Cardiac muscle cell (in vitro differentiated cells and primary cell): ENCODE measurements around the gene EVPL. TPM values are rescaled to one million over a fixed set of nuclear protein-coding genes. Genes with fewer than 3 reads are reported as not detected.

ENCODE experiments used
- DNase-seq, 2 donors: peaks; one replicate each; pipeline versions ENCODE4 v3.0.0 to v3.0.0-alpha.2; 2010 to 2017; ENCODE audit warnings: low read depth in 1 of 2, low spot score in 1 of 2
- H3K27ac ChIP-seq: fragments of 200-600 bp; sonication (generic); 2 replicates; pipeline ENCODE4 v1.5.1; 2016
- H3K27me3 ChIP-seq: fragments of 200-600 bp; sonication (generic); 2 replicates; pipeline ENCODE4 v1.6.0; 2016; ENCODE audit warnings: control low read depth
- H3K36me3 ChIP-seq: fragments of 200-600 bp; sonication (generic); 2 replicates; pipeline ENCODE4 v1.5.1; 2016; ENCODE audit warnings: control low read depth
- H3K4me1 ChIP-seq: fragments of 200-600 bp; sonication (generic); 2 replicates; pipeline ENCODE4 v1.8.1; 2017; ENCODE audit warnings: low read depth, mild to moderate bottlenecking, mixed run types
- H3K4me3 ChIP-seq: fragments of 200-600 bp; sonication (generic); 2 replicates; pipeline ENCODE4 v1.5.1; 2016; ENCODE audit warnings: mild to moderate bottlenecking
- H3K9me3 ChIP-seq: fragments of 200-600 bp; sonication (generic); 2 replicates; pipeline ENCODE4 v1.5.1; 2017; ENCODE audit warnings: low read depth, mild to moderate bottlenecking, control low read depth
- polyA plus RNA-seq: library from polyadenylated mRNA; unstranded; fragments of >200 nt; fragmentation: Nextera tagmentation; extraction: Ambion mirVana; gene quantifications from 2 replicates; pipeline ENCODE4 v1.2.1, GENCODE V29; 2016
- total RNA-seq: library from RNA; depleted of rRNA; stranded (reverse); fragments of >200 nt; gene quantifications from 2 replicates; pipeline ENCODE4 v1.2.3, GENCODE V29; 2016
- TF ChIP-seq, protein P1 (sequence below): IDR thresholded peaks from 2 replicates; pipeline ENCODE4 v1.5.1; 2012; ENCODE audit warnings: low read depth, mild to moderate bottlenecking, low read length

The EVPL gene
- total and polyA plus RNA-seq, 2 experiments from 2014 or later = 0.09 TPM; not detected in 1

DNA sequence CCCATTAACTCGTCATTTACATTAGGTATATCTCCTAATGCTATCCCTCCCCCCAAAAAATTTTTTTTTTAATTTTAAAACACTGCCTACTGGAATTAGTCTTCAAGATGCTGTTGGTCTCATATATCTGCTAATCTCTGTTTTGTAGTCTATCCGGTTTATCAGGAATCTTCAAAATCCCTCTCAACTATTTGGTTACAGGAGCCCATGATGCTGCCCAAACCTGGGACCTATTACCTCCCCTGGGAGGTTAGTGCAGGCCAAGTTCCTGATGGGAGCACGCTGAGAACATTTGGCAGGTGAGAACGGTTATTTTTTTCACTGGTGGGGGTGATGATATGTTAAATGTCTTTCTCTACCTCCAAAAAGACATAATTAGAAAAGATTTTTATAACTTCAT is 41.1 kb downstream of the EVPL start:
- no peaks in the 10 kb centered on the region for H3K36me3 ChIP-seq
- H3K4me3 ChIP-seq = no peak overlapping the region
- TF ChIP-seq, protein P1, sequence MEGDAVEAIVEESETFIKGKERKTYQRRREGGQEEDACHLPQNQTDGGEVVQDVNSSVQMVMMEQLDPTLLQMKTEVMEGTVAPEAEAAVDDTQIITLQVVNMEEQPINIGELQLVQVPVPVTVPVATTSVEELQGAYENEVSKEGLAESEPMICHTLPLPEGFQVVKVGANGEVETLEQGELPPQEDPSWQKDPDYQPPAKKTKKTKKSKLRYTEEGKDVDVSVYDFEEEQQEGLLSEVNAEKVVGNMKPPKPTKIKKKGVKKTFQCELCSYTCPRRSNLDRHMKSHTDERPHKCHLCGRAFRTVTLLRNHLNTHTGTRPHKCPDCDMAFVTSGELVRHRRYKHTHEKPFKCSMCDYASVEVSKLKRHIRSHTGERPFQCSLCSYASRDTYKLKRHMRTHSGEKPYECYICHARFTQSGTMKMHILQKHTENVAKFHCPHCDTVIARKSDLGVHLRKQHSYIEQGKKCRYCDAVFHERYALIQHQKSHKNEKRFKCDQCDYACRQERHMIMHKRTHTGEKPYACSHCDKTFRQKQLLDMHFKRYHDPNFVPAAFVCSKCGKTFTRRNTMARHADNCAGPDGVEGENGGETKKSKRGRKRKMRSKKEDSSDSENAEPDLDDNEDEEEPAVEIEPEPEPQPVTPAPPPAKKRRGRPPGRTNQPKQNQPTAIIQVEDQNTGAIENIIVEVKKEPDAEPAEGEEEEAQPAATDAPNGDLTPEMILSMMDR = no peak
- H3K4me1 ChIP-seq = no peaks in the 10 kb centered on the region
- DNase-seq = no peak
- no peaks in the 10 kb centered on the region for H3K27me3 ChIP-seq
- H3K27ac ChIP-seq = no peak overlapping the region
- H3K9me3 ChIP-seq = no peaks in the 10 kb centered on the region

DNA sequence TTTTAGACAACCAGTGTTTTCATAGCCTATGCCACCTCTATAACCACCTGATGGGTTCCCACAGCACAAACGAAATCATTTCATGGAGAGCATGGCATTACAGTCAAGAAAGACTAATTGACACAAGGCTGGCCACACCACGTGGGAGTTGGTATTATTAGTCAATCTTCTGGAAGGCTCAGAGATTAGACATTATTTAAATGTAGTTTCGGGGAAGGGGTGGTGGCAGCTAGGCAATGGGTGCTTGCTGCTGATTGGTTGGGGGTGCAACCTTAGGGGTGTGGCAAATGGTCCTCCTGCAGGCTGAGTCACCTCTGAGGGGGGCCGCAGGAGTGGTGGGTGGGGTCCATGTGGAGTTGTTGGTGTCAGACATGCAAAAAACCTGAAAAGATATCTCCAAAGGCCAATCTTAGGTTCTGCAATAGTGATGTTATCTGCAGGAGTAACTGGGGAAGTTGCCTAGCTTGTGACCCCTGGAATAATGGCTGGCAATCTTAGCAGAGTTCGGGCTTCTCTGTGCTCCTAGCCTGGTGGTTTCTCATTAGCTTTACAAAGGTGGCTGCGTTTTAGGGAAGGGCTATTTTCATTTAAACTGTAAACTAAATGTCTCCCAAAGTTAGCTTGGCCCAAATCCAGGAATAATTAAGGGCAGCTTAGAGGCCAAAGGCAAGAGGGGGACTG is 43.5 kb downstream of the EVPL start:
- no peaks in the 10 kb centered on the region for H3K27me3 ChIP-seq
- no peak overlapping the region for H3K27ac ChIP-seq
- H3K36me3 ChIP-seq = no peaks in the 10 kb centered on the region
- peak in 1 of 2 donors; percentile 55 for DNase-seq
- no peak overlapping the region for H3K4me3 ChIP-seq
- H3K9me3 ChIP-seq = no peaks in the 10 kb centered on the region
- TF ChIP-seq, protein P1 = no peak
- no peaks in the 10 kb centered on the region for H3K4me1 ChIP-seq

DNA sequence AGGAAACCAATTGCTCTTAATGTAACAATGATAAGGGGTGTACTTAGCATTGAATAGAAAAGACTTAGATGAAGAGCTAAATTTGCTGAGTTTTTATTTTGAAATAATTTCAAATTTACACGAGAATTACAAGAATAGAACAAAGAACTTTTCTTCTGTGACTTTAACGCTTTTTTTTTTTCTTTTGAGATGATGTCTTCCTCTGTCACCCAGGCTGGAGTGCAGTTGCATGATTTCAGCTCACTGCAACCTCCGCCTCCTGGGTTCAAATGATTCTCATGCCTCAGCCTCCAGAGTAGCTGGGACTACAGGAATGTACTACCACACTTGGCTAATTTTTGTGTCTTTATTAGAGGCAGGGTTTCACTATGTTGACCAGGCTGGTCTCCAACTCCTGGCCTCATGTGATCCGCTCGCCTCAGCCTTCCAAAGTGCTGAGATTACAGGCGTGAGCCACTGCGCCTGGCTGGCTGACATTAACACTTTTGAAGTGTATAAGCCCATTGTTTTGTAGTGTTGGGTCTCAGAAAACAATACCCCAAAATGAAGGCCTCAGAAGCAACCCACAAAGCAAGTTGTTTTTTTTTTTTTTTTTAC is 46.0 kb downstream of the EVPL start:
- no peak for DNase-seq
- peaks cover 12% of the 10 kb centered on the region for H3K4me1 ChIP-seq
- H3K36me3 ChIP-seq = no peaks in the 10 kb centered on the region
- H3K9me3 ChIP-seq = no peaks in the 10 kb centered on the region
- H3K4me3 ChIP-seq = no peak overlapping the region
- H3K27ac ChIP-seq = peak overlapping the region; percentile 97
- TF ChIP-seq, protein P1 = no peak
- H3K27me3 ChIP-seq = no peaks in the 10 kb centered on the region

DNA sequence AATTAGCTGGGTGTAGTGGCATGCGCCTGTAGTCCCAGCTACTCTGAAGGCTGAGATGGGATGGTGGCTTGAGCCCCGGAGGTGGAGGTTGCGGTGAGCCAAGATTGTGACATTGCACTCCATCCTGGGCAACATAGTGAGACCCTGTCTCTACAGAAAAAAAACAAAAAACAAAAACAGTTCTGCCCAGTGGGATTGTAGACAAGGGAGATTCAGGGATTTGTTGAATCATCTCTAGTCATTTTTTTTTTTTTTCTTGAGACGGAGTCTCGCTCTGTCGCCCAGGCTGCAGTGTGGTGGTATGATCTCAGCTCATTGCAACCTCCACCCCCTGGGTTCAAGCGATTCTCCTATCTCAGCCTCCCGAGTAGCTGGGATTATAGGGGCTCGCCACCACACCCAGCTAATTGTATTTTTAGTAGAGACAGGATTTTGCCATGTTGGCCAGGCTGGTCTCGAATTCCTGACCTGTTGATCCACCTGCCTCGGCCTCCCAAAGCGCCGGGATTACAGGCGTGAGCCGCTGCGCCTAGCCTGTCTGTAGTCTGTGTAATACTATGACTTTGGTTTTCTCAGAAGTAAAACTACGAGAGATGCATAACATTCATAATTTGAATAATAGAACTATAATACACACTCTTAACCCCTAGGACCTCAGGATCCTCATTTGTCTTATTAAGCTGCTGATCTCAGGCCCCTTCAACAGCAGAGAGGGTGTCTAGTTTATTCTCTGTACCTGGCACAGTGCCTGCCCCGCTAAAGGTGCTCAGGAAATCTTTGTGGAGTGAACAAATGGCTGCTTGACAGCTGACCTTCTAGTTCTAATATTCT is 46.7 kb downstream of the EVPL start:
- H3K36me3 ChIP-seq = no peaks in the 10 kb centered on the region
- DNase-seq = no peak
- no peaks in the 10 kb centered on the region for H3K27me3 ChIP-seq
- peak overlapping the region; percentile 52 for H3K4me3 ChIP-seq
- H3K4me1 ChIP-seq = peaks cover 12% of the 10 kb centered on the region
- H3K27ac ChIP-seq = peak overlapping the region; percentile 97
- TF ChIP-seq, protein P1 = no peak
- H3K9me3 ChIP-seq = no peaks in the 10 kb centered on the region

DNA sequence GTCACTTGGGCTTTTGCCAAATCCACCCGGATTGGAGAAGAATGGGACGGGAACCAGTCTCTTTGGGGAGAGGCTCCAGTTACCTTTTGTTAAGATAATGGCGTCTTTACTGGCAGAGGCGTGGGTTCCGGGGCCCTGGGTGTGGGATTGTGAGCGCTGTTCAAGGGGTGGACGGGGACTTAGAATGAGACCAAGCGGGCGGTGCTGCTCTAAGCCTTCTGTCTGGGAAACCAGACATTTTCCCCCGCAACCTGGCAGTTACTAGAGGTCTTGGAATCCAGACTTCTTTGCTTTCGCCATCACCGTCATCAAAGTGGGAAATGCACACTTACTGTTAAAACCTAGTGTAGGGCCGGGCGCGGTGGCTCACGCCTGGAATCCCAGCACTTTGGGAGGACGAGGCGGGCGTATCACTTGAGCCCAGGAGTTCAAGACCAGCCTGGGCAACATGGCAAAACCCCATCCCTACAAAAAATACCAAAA is 47.4 kb downstream of the EVPL start:
- no peaks in the 10 kb centered on the region for H3K36me3 ChIP-seq
- peaks cover 12% of the 10 kb centered on the region for H3K4me1 ChIP-seq
- peak overlapping the region; percentile 97 for H3K27ac ChIP-seq
- TF ChIP-seq, protein P1 = no peak
- no peaks in the 10 kb centered on the region for H3K9me3 ChIP-seq
- DNase-seq = no peak
- H3K4me3 ChIP-seq = peak overlapping the region; percentile 52
- H3K27me3 ChIP-seq = no peaks in the 10 kb centered on the region
